B cell (primary cell): ENCODE measurements around the gene ACTR5.

Experiments
- CTCF ChIP-seq: fragments of 200-600 bp; IDR thresholded peaks from one replicate; pipeline ENCODE4 v1.8.0; 2022; ENCODE audit warnings: antibody characterized with exemption, mild to moderate bottlenecking
- EZH2 ChIP-seq: IDR thresholded peaks from 2 replicates; pipeline ENCODE4 v1.6.1; 2012; ENCODE audit warnings: borderline replicate concordance, low read depth, mild to moderate bottlenecking, moderate library complexity, low read length; ENCODE audit not compliant: insufficient read depth, poor library complexity, severe bottlenecking

DNA sequence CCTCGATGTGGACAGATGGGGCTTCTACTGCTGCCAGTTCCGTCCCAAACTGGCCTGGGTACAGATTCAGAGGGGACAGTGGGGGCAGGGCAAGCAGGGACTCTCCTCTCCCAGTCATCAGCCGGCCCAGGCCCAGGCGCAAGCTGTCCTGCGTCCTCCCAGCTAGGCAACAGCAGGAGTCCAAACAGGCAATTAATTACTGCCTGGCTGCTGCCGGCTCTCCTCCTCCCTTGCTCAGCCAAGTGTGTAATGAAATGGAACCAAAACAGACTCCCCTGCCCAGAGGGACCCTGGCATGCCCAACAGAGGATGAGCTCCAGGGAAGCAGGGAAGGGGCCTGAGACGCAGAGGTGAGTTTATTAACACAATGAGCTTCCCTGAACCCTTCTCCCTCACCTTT is 41.8 kb upstream of the ACTR5 start:
- TF ChIP-seq CTCF: no peak
- TF ChIP-seq EZH2: no peak
